ENCODE measurements around the gene CAMSAP2.

Gene CAMSAP2

DNA sequence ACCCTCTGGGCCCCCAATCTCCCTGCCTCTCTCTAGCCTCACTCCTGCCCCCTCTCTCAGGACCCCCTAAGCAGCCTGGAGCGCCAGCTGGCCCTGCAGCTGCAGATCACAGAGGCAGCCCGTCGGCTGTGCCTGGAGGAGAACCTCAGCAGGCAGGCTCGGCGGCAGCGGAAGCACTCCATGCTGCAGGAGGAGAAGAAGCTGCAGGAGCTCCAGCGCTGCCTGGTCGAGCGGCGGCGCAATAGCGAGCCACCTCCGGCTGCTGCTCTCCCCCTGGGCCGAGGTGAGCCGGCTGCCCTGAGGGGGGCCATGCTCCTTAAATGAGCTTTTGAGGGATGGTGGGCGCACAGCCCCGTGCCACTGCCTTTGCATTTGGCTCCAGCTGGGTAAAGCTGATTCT is 162.2 kb downstream of the CAMSAP2 start:
- no peak for DNase-seq

GRCh38 chr1:200901350-200901749 is 162.7 kb downstream of the CAMSAP2 start:
- no peak for DNase-seq

DNA sequence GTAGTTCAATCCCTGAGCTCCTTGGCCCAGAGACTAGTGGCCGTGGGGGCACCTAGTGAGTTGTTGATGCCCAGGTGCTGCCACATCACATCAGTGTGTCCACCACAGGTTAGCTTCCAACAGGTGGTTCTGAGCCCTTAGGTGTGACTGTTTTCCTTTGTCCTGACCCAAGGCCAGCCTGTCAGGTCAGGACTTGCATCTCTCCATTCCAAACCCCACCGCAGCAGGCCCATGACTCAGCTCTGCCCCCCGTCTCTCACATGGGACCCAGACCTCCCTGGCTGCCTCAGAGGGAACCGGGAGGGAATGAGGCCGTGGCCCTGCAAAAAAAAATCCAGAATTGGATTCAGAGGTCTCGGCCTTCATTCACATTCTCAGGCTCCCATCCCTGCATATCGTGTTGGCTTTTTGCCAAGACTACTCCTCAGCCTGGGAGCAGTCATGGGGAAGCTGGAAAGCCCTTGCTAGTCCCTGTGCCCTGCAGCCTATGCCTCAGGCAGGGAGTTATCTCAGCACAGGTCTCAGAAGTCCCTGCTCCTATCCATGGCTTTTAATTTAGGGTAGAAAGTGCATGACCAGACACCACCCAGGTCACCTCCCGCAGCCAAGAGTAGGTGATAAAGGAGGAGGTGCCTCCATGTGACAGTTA is 163.2 kb downstream of the CAMSAP2 start:
- DNase-seq: no peak

DNA sequence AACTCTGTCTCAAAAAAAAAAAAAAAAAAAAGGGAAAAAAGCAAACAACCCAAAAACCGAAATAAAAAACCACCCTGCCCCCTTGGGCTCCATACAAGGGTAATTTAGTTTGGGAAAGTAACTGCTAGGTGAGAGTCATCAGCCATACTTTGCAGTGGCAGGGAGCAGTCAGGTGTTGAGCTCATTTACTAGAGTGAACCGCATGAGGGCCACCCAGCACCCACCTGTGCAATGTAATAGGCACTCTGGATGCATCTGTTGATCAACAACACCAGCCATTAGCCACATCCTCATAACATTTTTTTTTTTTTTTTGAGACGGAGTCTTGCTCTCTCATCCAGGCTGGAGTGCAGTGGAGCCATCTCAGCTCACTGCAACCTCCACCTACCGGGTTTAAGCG is 165.1 kb downstream of the CAMSAP2 start:
- DNase-seq: no peak

GRCh38 chr1:200904772-200905171 is 166.1 kb downstream of the CAMSAP2 start:
- DNase-seq: no peak

DNA sequence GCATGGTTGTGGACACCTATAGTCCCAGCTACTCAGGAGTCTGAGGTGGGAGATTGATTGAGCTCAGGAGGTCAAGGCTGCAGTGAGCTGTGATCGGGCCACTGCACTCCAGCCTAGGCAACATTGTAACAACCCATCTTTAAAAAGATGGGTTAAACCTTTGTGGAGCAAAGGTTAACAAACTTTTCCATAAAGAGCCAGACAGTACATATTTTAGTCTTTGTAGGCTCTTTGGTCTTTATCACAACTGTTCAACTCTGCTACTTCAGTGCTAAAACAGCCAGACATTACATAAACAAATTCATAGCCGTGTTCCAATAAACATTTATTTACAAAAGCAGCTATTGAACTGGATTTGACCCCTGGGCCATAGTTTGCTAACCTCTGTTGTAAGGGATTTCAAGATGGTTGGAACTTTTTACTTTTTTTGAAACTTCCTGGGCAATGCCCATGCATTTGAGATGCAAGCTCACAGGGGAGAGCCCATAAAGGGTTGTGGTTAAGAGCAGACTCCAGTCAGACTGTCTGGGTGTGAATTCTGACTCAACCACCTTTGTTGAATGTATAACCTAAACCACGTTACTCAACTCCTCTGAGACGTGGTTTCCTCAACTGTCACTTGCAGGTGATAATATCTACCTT is 166.8 kb downstream of the CAMSAP2 start:
- no peak for DNase-seq

DNA sequence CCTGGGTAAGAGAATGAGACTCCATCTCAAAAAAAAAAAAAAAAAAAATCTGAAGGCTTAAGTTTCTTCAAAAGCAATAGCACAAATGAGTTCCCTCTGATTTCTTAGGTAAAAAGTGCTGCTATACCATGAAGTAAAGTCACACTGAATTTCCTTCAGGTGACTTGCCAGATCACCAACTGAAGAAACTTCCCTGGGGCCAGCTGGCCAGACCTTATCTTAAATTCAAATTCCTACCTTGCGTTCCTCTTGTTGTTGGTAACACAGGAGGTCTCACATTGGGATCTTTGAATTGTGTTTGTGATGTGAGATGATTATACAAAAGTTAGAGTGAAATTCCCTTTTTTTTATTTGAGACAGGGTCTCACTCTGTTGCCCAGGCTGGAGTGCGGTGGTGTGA is 167.8 kb downstream of the CAMSAP2 start:
- DNase-seq: no peak

- DNase-seq: no peak
These were observed 169.0 kb downstream of the CAMSAP2 start for GRCh38 chr1:200907611-200908097.

DNA sequence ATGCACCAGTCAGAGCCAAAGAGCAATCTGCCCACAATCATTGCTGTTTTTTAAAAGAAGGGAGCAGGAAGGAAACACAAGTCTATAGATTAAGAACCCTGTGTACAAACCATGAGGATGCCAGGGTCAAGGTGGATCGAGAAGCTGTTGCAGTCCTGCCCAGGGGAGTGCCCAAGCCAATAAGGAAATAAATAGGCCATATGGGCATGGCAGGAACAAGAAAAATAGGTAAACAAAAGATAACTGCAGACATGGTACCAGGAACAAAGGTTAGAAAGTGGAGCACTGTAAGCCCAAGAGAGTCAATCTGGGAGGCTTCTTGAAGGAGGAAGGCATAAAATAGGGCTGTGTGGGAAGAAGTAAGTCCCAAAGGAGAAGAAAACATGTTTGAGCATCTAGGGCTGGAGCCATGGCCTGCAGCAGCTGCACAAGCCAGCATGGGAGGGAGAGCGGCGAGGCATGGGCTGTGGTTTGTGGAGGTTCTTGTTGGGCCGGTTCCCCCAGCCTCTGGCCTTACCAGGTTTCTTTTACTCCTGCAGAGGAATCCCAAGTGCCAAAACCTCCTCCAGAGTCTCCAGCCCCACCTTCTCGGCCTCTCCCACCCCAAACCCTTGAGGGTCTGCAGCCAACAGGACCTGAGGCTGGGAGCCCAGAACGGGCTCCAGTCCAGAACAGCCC is 169.6 kb downstream of the CAMSAP2 start:
- DNase-seq: no peak

DNA sequence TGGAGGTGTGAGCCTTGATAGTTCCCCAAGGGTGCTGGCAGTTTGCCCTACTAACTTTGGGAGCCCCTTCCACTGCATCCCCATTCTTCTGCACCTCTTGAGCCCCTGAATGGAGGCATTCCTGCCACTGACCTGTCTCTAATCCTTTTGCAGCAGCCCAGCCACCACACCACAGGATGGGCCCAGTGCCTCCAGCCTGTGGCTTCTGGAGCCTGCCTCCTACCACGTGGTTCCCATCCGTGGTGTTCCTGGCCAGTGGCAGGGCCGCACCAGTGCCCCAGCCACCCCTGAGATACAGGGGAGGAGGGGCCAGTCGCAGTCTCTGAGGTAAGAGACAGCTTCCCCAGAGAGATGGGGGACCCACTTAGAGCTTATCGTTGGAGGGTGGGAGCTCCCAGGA is 170.4 kb downstream of the CAMSAP2 start:
- no peak for DNase-seq

DNA sequence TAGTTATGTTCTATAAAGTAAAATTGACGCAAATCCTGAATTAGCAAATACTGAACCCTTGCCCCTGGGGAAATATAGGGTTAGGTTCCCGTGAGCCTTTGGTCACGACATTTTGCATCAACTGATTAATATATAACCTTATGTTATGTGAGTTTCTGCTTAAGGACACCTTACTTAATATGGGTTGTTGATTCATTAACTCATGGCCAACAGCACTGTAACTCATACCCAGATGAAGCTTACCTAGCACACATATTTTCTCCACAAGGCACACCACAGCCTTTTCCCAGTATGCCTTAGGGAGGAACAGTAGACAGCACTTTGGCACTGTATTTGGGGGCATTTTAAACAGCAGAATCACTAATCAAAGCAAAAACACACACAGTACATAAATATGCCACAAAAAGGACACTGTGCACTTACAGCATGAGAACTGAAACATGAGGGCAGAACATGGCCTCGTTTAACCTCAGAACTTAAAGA is 171.1 kb downstream of the CAMSAP2 start:
- no peak for DNase-seq
